Measurements from ENCODE around the gene STAC3.

The STAC3 gene

GRCh38 chr12:57199191-57199590, 51.8 kb downstream of the STAC3 start:
- H3K27me3 ChIP-seq (ENCODE audit: insufficient read depth, insufficient read length), result no peaks in the 10 kb centered on the region
- TF ChIP-seq YY1 (IDR thresholded peaks at IDR 0.05; ENCODE audit: insufficient read depth, insufficient read length) (no peak), ZNF274 (IDR thresholded peaks at IDR 0.05; ENCODE audit: low read depth, low read length) (no peak), SUZ12 (IDR thresholded peaks at IDR 0.05; ENCODE audit: extremely low read depth, insufficient read depth, insufficient read length) (no peak)
- no peak overlapping the region for H3K4me3 ChIP-seq (ENCODE audit: insufficient read length, low read depth)

GRCh38 chr12:57198329-57198728, 52.7 kb downstream of the STAC3 start:
- no peak for DNase-seq (ENCODE audit: low read depth, low spot score)

More at GRCh38 chr12:57199191-57199590, 51.8 kb downstream of the STAC3 start:
- Histone ChIP-seq H3K9ac (ENCODE audit: insufficient read length, low read depth) (no peak overlapping the region), H3K9me3 (ENCODE audit: insufficient read depth, low read length) (no peaks in the 10 kb centered on the region), H3K36me3 (ENCODE audit: insufficient read depth, insufficient read length, low read length) (peaks cover 99% of the 10 kb centered on the region), H3K4me1 (ENCODE audit: insufficient read depth, insufficient read length) (no peaks in the 10 kb centered on the region)
- no peak for DNase-seq (ENCODE audit: low read depth, low spot score)

DNA sequence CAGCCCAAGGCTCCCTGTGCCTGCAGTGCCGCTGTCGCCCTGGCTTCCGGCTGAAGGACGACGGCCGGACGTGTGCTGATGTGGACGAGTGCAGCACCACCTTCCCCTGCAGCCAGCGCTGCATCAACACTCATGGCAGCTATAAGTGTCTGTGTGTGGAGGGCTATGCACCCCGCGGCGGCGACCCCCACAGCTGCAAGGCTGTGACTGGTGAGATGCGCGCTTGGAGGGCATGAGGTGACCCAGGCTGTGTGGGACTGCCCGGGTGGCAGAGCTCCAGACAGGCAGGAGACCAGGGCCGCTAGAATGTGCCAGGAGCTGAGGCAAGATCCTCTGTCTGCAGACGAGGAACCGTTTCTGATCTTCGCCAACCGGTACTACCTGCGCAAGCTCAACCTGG, 54.0 kb downstream of the STAC3 start:
- H3K9ac ChIP-seq (ENCODE audit: insufficient read length, low read depth), result no peak overlapping the region
- no peak for DNase-seq (ENCODE audit: low read depth, low spot score)
- H3K36me3 ChIP-seq (ENCODE audit: insufficient read depth, insufficient read length, low read length), result peaks cover 100% of the 10 kb centered on the region
- no peak overlapping the region for H3K4me3 ChIP-seq (ENCODE audit: insufficient read length, low read depth)
- no peaks in the 10 kb centered on the region for H3K27me3 ChIP-seq (ENCODE audit: insufficient read depth, insufficient read length)
- H3K9me3 ChIP-seq (ENCODE audit: insufficient read depth, low read length), result no peaks in the 10 kb centered on the region
- H3K4me1 ChIP-seq (ENCODE audit: insufficient read depth, insufficient read length), result no peaks in the 10 kb centered on the region
- no peak for TF ChIP-seq YY1 (IDR thresholded peaks at IDR 0.05; ENCODE audit: insufficient read depth, insufficient read length)
- no peak for TF ChIP-seq SUZ12 (IDR thresholded peaks at IDR 0.05; ENCODE audit: extremely low read depth, insufficient read depth, insufficient read length)
- no peak for TF ChIP-seq ZNF274 (IDR thresholded peaks at IDR 0.05; ENCODE audit: low read depth, low read length)

More at GRCh38 chr12:57198329-57198728, 52.7 kb downstream of the STAC3 start:
- H3K4me1 ChIP-seq (ENCODE audit: insufficient read depth, insufficient read length), result no peaks in the 10 kb centered on the region
- H3K9me3 ChIP-seq (ENCODE audit: insufficient read depth, low read length), result no peaks in the 10 kb centered on the region
- H3K9ac ChIP-seq (ENCODE audit: insufficient read length, low read depth), result no peak overlapping the region
- H3K27me3 ChIP-seq (ENCODE audit: insufficient read depth, insufficient read length), result no peaks in the 10 kb centered on the region
- H3K4me3 ChIP-seq (ENCODE audit: insufficient read length, low read depth), result no peak overlapping the region
- TF ChIP-seq SUZ12 (IDR thresholded peaks at IDR 0.05; ENCODE audit: extremely low read depth, insufficient read depth, insufficient read length) (no peak), YY1 (IDR thresholded peaks at IDR 0.05; ENCODE audit: insufficient read depth, insufficient read length) (no peak), ZNF274 (IDR thresholded peaks at IDR 0.05; ENCODE audit: low read depth, low read length) (no peak)
- peaks cover 99% of the 10 kb centered on the region for H3K36me3 ChIP-seq (ENCODE audit: insufficient read depth, insufficient read length, low read length)

DNA sequence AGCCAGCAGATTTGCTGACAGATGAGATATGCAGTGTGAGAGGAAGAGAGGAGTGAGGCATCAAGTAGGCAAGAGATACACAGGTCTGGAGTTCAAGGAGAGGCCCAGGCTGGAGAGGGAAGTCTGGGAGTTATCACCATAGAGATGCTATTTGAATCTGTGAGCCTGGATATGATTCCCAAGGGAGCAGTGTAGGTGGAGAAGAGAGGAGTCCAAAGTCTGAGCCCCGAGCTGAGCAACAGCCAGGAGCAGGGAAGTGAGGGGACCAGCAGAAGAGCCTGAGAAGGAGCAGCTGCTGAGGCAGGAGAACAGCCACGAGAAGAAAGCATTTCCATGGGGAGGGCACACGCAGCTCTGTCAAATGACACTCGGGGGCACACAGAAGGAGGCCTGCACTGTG, 54.5 kb downstream of the STAC3 start:
- Histone ChIP-seq H3K4me3 (ENCODE audit: insufficient read length, low read depth) (no peak overlapping the region), H3K36me3 (ENCODE audit: insufficient read depth, insufficient read length, low read length) (peaks cover 100% of the 10 kb centered on the region), H3K27me3 (ENCODE audit: insufficient read depth, insufficient read length) (no peaks in the 10 kb centered on the region), H3K9ac (ENCODE audit: insufficient read length, low read depth) (no peak overlapping the region), H3K9me3 (ENCODE audit: insufficient read depth, low read length) (no peaks in the 10 kb centered on the region), H3K4me1 (ENCODE audit: insufficient read depth, insufficient read length) (no peaks in the 10 kb centered on the region)
- DNase-seq (ENCODE audit: low read depth, low spot score), result no peak
- TF ChIP-seq SUZ12 (IDR thresholded peaks at IDR 0.05; ENCODE audit: extremely low read depth, insufficient read depth, insufficient read length) (no peak), YY1 (IDR thresholded peaks at IDR 0.05; ENCODE audit: insufficient read depth, insufficient read length) (no peak), ZNF274 (IDR thresholded peaks at IDR 0.05; ENCODE audit: low read depth, low read length) (no peak)

- Histone ChIP-seq H3K9ac (ENCODE audit: insufficient read length, low read depth) (no peak overlapping the region), H3K27me3 (ENCODE audit: insufficient read depth, insufficient read length) (no peaks in the 10 kb centered on the region), H3K4me1 (ENCODE audit: insufficient read depth, insufficient read length) (no peaks in the 10 kb centered on the region), H3K9me3 (ENCODE audit: insufficient read depth, low read length) (no peaks in the 10 kb centered on the region), H3K36me3 (ENCODE audit: insufficient read depth, insufficient read length, low read length) (peaks cover 100% of the 10 kb centered on the region), H3K4me3 (ENCODE audit: insufficient read length, low read depth) (no peak overlapping the region)
- no peak for DNase-seq (ENCODE audit: low read depth, low spot score)
- TF ChIP-seq YY1 (IDR thresholded peaks at IDR 0.05; ENCODE audit: insufficient read depth, insufficient read length) (no peak), ZNF274 (IDR thresholded peaks at IDR 0.05; ENCODE audit: low read depth, low read length) (no peak), SUZ12 (IDR thresholded peaks at IDR 0.05; ENCODE audit: extremely low read depth, insufficient read depth, insufficient read length) (no peak)
Observed at GRCh38 chr12:57195611-57196371, 55.2 kb downstream of the STAC3 start.

- Histone ChIP-seq H3K27me3 (ENCODE audit: insufficient read depth, insufficient read length) (no peaks in the 10 kb centered on the region), H3K9me3 (ENCODE audit: insufficient read depth, low read length) (no peaks in the 10 kb centered on the region), H3K9ac (ENCODE audit: insufficient read length, low read depth) (no peak overlapping the region), H3K4me3 (ENCODE audit: insufficient read length, low read depth) (no peak overlapping the region), H3K4me1 (ENCODE audit: insufficient read depth, insufficient read length) (no peaks in the 10 kb centered on the region), H3K36me3 (ENCODE audit: insufficient read depth, insufficient read length, low read length) (peaks cover 100% of the 10 kb centered on the region)
- no peak for DNase-seq (ENCODE audit: low read depth, low spot score)
- no peak for TF ChIP-seq YY1 (IDR thresholded peaks at IDR 0.05; ENCODE audit: insufficient read depth, insufficient read length)
- TF ChIP-seq ZNF274 (IDR thresholded peaks at IDR 0.05; ENCODE audit: low read depth, low read length), result no peak
- TF ChIP-seq SUZ12 (IDR thresholded peaks at IDR 0.05; ENCODE audit: extremely low read depth, insufficient read depth, insufficient read length), result no peak
Observed at GRCh38 chr12:57195186-57195585, 55.8 kb downstream of the STAC3 start.

DNA sequence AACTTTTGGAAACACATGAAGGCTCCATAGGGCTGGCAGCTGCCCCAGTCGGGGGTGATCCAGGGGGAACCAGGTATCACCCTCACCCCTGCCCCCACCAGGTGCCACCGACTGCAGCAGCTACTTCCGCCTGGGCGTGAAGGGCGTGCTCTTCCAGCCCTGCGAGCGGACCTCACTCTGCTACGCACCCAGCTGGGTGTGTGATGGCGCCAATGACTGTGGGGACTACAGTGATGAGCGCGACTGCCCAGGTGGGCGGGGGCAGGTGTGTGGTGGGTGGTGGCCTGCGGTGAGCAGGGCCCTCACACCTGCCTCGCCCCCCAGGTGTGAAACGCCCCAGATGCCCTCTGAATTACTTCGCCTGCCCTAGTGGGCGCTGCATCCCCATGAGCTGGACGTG, 56.7 kb downstream of the STAC3 start:
- no peak overlapping the region for H3K9ac ChIP-seq (ENCODE audit: insufficient read length, low read depth)
- H3K27me3 ChIP-seq (ENCODE audit: insufficient read depth, insufficient read length), result no peaks in the 10 kb centered on the region
- H3K9me3 ChIP-seq (ENCODE audit: insufficient read depth, low read length), result no peaks in the 10 kb centered on the region
- no peaks in the 10 kb centered on the region for H3K4me1 ChIP-seq (ENCODE audit: insufficient read depth, insufficient read length)
- no peak for DNase-seq (ENCODE audit: low read depth, low spot score)
- no peak overlapping the region for H3K4me3 ChIP-seq (ENCODE audit: insufficient read length, low read depth)
- H3K36me3 ChIP-seq (ENCODE audit: insufficient read depth, insufficient read length, low read length), result peaks cover 100% of the 10 kb centered on the region
- no peak for TF ChIP-seq YY1 (IDR thresholded peaks at IDR 0.05; ENCODE audit: insufficient read depth, insufficient read length)
- no peak for TF ChIP-seq ZNF274 (IDR thresholded peaks at IDR 0.05; ENCODE audit: low read depth, low read length)

All from NT2/D1 (cell line).